GM23338 (cell line): ENCODE results near the gene MFF. TPM values are rescaled to one million over a fixed set of nuclear protein-coding genes. Genes with fewer than 3 reads are reported as not detected.

Experiments used
- ATAC-seq: fragments of 200-7000 bp; cut with Tn5 transposase; 3 replicates; pipeline ENCODE4 v1.9.1; 2020
- DNase-seq: peaks from one replicate; pipeline ENCODE4 v3.0.0-alpha.2; 2015; ENCODE audit warnings: low spot score
- H2AFZ ChIP-seq: fragments of 200-600 bp; sonication (generic); 2 replicates; pipeline ENCODE4 v1.8.0; 2016; ENCODE audit warnings: antibody characterized with exemption, mild to moderate bottlenecking, moderate library complexity
- H3F3A ChIP-seq: fragments of 200-600 bp; sonication (generic); replicated peaks from 2 replicates; pipeline ENCODE4 v1.8.0; 2017; ENCODE audit warnings: antibody characterized with exemption, mixed run types, low read depth
- H3K27ac ChIP-seq: fragments of 200-600 bp; sonication (generic); 2 replicates; pipeline ENCODE4 v1.6.1; 2016; ENCODE audit warnings: low read depth
- H3K27me3 ChIP-seq: fragments of 200-600 bp; sonication (generic); 2 replicates; pipeline ENCODE4 v1.8.0; 2016; ENCODE audit warnings: mild to moderate bottlenecking, mixed run types, moderate library complexity; ENCODE audit not compliant: insufficient read depth
- H3K36me3 ChIP-seq: fragments of 200-600 bp; sonication (generic); 2 replicates; pipeline ENCODE4 v1.8.0; 2016; ENCODE audit warnings: mild to moderate bottlenecking; ENCODE audit not compliant: insufficient read depth
- H3K4me1 ChIP-seq: fragments of 200-600 bp; sonication (generic); 2 replicates; pipeline ENCODE4 v1.8.0; 2016; ENCODE audit warnings: mild to moderate bottlenecking, moderate library complexity; ENCODE audit not compliant: insufficient read depth
- H3K4me2 ChIP-seq: fragments of 200-600 bp; sonication (generic); 2 replicates; pipeline ENCODE4 v1.7.1; 2017; ENCODE audit warnings: mixed run types
- H3K4me3 ChIP-seq: fragments of 200-600 bp; sonication (generic); 2 replicates; pipeline ENCODE4 v1.6.1; 2016; ENCODE audit warnings: mixed run types
- H3K79me2 ChIP-seq: fragments of 200-600 bp; sonication (generic); replicated peaks from 2 replicates; pipeline ENCODE4 v1.8.0; 2017; ENCODE audit warnings: mild to moderate bottlenecking; ENCODE audit not compliant: insufficient read depth
- H3K9me2 ChIP-seq: fragments of 200-600 bp; sonication (generic); 2 replicates; pipeline ENCODE4 v1.8.0; 2017; ENCODE audit not compliant: insufficient read depth
- H4K20me1 ChIP-seq: fragments of 200-600 bp; sonication (generic); replicated peaks from 2 replicates; pipeline ENCODE4 v1.8.0; 2017; ENCODE audit warnings: mild to moderate bottlenecking; ENCODE audit not compliant: insufficient read depth
- H3K27ac Mint-ChIP-seq: 2 replicates; pipeline ENCODE4 v1.8.0; 2020; ENCODE audit warnings: inconsistent platforms, mild to moderate bottlenecking, moderate library complexity, mixed read lengths
- H3K27me3 Mint-ChIP-seq: 3 replicates; pipeline ENCODE4 v1.8.0; 2022; ENCODE audit warnings: low read depth, mild to moderate bottlenecking, moderate library complexity, mixed read lengths, inconsistent platforms; ENCODE audit not compliant: insufficient read depth, poor library complexity
- H3K36me3 Mint-ChIP-seq: 3 replicates; pipeline ENCODE4 v1.8.0; 2021; ENCODE audit warnings: low read depth, mild to moderate bottlenecking, inconsistent platforms, moderate library complexity, mixed read lengths
- H3K4me1 Mint-ChIP-seq: 3 replicates; pipeline ENCODE4 v1.8.0; 2020; ENCODE audit warnings: mild to moderate bottlenecking, inconsistent platforms, mixed read lengths
- H3K4me3 Mint-ChIP-seq: 3 replicates; pipeline ENCODE4 v1.8.0; 2021; ENCODE audit warnings: moderate library complexity, mild to moderate bottlenecking, inconsistent platforms, mixed read lengths
- H3K9me3 Mint-ChIP-seq: 3 replicates; pipeline ENCODE4 v1.8.0; 2020; ENCODE audit warnings: moderate library complexity, mild to moderate bottlenecking, inconsistent platforms, mixed read lengths
- CREB1 ChIP-seq: fragments of 250-450 bp; sonication (Bioruptor Pico); IDR thresholded peaks from 2 replicates; pipeline ENCODE4 v1.5.0; 2020; ENCODE audit warnings: low read depth, mild to moderate bottlenecking, moderate library complexity
- CTCF ChIP-seq, 2 experiments: fragments of 200-600 bp in 1 of 2; sonication (generic) in 1 of 2; conservative IDR thresholded peaks; 2 replicates each; pipeline versions ENCODE4 v1.5.1 to v1.6.1; 2016 to 2017; ENCODE audit warnings: antibody characterized with exemption in 2 of 2, low read depth in 2 of 2, mild to moderate bottlenecking in 2 of 2, moderate library complexity in 1 of 2
- JUNB ChIP-seq: IDR thresholded peaks from one replicate; pipeline ENCODE4 v1.6.1; 2016; ENCODE audit warnings: antibody characterized with exemption; ENCODE audit not compliant: unreplicated experiment
- NANOG ChIP-seq: IDR thresholded peaks from 2 replicates; pipeline ENCODE4 v1.6.1; 2016; ENCODE audit warnings: antibody characterized with exemption, borderline replicate concordance
- POLR2AphosphoS5 ChIP-seq: IDR thresholded peaks from 2 replicates; pipeline ENCODE4 v1.6.1; 2016; ENCODE audit warnings: antibody characterized with exemption, low read depth
- REST ChIP-seq: IDR thresholded peaks from one replicate; pipeline ENCODE4 v1.6.1; 2018; ENCODE audit warnings: antibody characterized with exemption; ENCODE audit not compliant: unreplicated experiment
- STAT1 ChIP-seq: IDR thresholded peaks from one replicate; pipeline ENCODE4 v1.6.1; 2016; ENCODE audit warnings: antibody characterized with exemption; ENCODE audit not compliant: unreplicated experiment
- ZNF114 ChIP-seq: fragments of 250-450 bp; sonication (Bioruptor Pico); IDR thresholded peaks from 2 replicates; pipeline ENCODE4 v1.5.0; 2020; ENCODE audit warnings: mild to moderate bottlenecking, moderate library complexity
- ZNF331 ChIP-seq: fragments of 250-450 bp; sonication (Bioruptor Pico); IDR thresholded peaks from 2 replicates; pipeline ENCODE4 v1.5.0; 2020; ENCODE audit warnings: low read depth, mild to moderate bottlenecking, moderate library complexity
- ZNF462 ChIP-seq: fragments of 250-450 bp; sonication (Bioruptor Pico); IDR thresholded peaks from 2 replicates; pipeline ENCODE4 v1.5.0; 2020; ENCODE audit warnings: mild to moderate bottlenecking, moderate library complexity
- polyA plus RNA-seq: library from polyadenylated mRNA; unstranded; fragments of >200 nt; fragmentation: Nextera tagmentation; extraction: Ambion mirVana; gene quantifications from 2 replicates; pipeline ENCODE4 v1.2.1, GENCODE V29; 2016
- total RNA-seq: library from RNA; depleted of rRNA; stranded (reverse); fragments of >200 nt; shearing (Covaris generic); gene quantifications from 2 replicates; pipeline ENCODE4 v1.2.3, GENCODE V29; 2014

The MFF gene
- total and polyA plus RNA-seq, 2 experiments from 2014 or later, result 112 to 161 TPM

GRCh38 chr2:227370791-227371312 lies 45.8 kb downstream of the MFF start:
- H3K27ac ChIP-seq, result no peak overlapping the region
- no peak for DNase-seq

More at GRCh38 chr2:227370791-227371312, 45.8 kb downstream of the MFF start:
- TF ChIP-seq JUNB (no peak), CREB1 (no peak), ZNF114 (CRISPR knock-in tag) (no peak), POLR2AphosphoS5 (no peak), NANOG (no peak), ZNF331 (CRISPR knock-in tag) (no peak), CTCF (conservative IDR thresholded peaks at IDR 0.05; ENCODE audit: low read depth in 2 of 2) (no peak), STAT1 (no peak), REST (no peak), ZNF462 (CRISPR knock-in tag) (no peak)
- no peaks in the 10 kb centered on the region for H3K36me3 ChIP-seq
- no peaks in the 10 kb centered on the region; the same call in 2 of the 3 replicates for H3K9me3 Mint-ChIP-seq
- H3K27ac Mint-ChIP-seq, result no peak overlapping the region
- no peak overlapping the region for H3K4me2 ChIP-seq
- no peaks in the 10 kb centered on the region for H3K4me1 Mint-ChIP-seq
- no peaks in the 10 kb centered on the region for H3K27me3 ChIP-seq
- H4K20me1 ChIP-seq, result no peaks in the 10 kb centered on the region
- no peaks in the 10 kb centered on the region for H3K9me2 ChIP-seq
- H3K27me3 Mint-ChIP-seq, result no peaks in the 10 kb centered on the region
- no peaks in the 10 kb centered on the region for H3F3A ChIP-seq
- no peaks in the 10 kb centered on the region for H3K36me3 Mint-ChIP-seq
- H3K4me3 Mint-ChIP-seq, result no peak overlapping the region
- no peak overlapping the region for H3K4me3 ChIP-seq
- no peaks in the 10 kb centered on the region for H3K79me2 ChIP-seq
- H3K4me1 ChIP-seq, result no peaks in the 10 kb centered on the region
- H2AFZ ChIP-seq, result no peak overlapping the region
- no peak for ATAC-seq
